AG04450 (cell line): ENCODE results near the gene TEKT2. TPM values are rescaled to one million over a fixed set of nuclear protein-coding genes. Genes with fewer than 3 reads are reported as not detected.

Experiments
- CTCF ChIA-PET: fragments of 300-600, 350-600 bp; formaldehyde crosslinking; extraction: SDS; loops from one replicate; lab custom pipeline; 2022; ENCODE audit warnings: antibody characterized with exemption, inconsistent platforms; lab: Charles Lee
- POLR2A ChIA-PET: fragments of 350-600 bp; formaldehyde crosslinking; extraction: SDS; loops from one replicate; lab custom pipeline; 2021; ENCODE audit warnings: antibody characterized with exemption, inconsistent platforms; lab: Yijun Ruan, JAX
- DNase-seq: peaks from one replicate; pipeline ENCODE4 v3.0.0-alpha.2; 2011; ENCODE audit warnings: low read depth, low spot score
- H3K27ac ChIP-seq: one replicate; pipeline ENCODE4 v1.5.1; 2012; ENCODE audit warnings: low read depth, low read length, control low read depth
- H3K27me3 ChIP-seq: one replicate; pipeline ENCODE4 v1.6.0; 2012; ENCODE audit warnings: low read length; ENCODE audit not compliant: control insufficient read depth, insufficient read depth
- H3K4me3 ChIP-seq: 2 replicates; pipeline ENCODE4 v1.5.1; 2011; ENCODE audit warnings: mild to moderate bottlenecking, low read depth, low read length, control low read depth
- H3K9me3 ChIP-seq: 2 replicates; pipeline ENCODE4 v1.5.1; 2012; ENCODE audit warnings: low read length; ENCODE audit not compliant: control insufficient read depth, insufficient read depth
- CTCF ChIP-seq: IDR thresholded peaks from 2 replicates; pipeline ENCODE4 v1.5.1; 2011; ENCODE audit warnings: low read depth, low read length, control low read depth, inconsistent platforms
- polyA plus RNA-seq: library from polyadenylated mRNA; depleted of rRNA; stranded (reverse); fragments of >200 nt; gene quantifications from 2 replicates; pipeline ENCODE4 v1.2.3, GENCODE V29; 2011

TEKT2 gene
- polyA plus RNA-seq, 1 experiment: 0.12 TPM

DNA sequence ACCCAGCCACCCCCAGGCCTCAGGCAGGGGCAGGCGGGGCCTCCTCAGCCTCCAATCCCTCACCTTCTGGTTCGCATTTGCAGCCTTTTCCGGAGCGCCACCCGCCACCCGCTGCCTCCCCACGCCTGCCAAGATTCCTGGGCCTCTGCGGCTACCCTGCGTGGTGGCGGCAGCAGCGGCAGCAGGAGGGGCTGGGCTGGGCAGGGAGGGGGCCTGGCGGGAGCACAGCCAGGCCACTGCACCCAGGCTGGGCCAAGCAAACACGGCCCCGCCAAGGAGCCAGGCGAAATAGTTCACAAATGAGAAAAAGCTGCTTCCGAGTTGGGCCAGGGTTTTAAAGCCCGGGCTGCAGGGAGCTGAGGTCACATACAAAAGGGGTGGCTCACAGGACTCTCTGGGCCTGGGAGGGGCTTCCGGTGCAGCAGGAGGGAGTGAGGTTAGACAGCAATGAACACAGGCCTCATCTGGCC is 31.3 kb downstream of the TEKT2 start:
- Histone ChIP-seq H3K9me3 (no peaks in the 10 kb centered on the region; the same call in 1 of the 2 replicates), H3K27ac (no peak overlapping the region), H3K27me3 (no peaks in the 10 kb centered on the region), H3K4me3 (no peak overlapping the region)
- POLR2A ChIA-PET: interaction anchor here (0.7 to 0.9 kb wide), 2 partner anchors 18 to 272 kb away, joined by 3 to 4 read pairs; no protein-coding TSS in a partner anchor
- CTCF ChIA-PET: interaction anchor here (0.8 to 6.4 kb wide), 5 partner anchors 15 to 171 kb away, joined by 3 to 44 read pairs (median 4); no protein-coding TSS in a partner anchor
- TF ChIP-seq CTCF: no peak
- DNase-seq: no peak

DNA sequence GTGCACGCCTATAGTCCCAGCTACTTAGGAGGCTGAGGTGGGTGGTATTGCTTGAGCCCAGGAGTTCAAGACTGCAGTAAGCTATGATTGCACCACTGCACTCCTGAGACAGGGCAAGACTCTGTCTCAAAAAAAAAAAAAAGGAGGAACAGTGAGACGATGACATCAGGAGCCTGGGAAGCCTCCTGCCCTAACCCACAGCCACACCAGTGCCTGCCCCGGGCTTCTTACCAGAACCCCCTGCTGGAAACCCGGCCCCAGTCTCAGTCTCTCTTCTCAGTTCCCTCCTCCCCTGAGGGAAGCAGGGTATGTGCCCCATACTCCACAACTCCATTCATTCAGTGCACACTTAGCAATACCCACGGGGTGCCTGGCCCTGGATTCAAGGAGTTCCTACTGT is 32.0 kb downstream of the TEKT2 start:
- DNase-seq: no peak
- Histone ChIP-seq H3K27ac (no peak overlapping the region), H3K27me3 (no peaks in the 10 kb centered on the region), H3K9me3 (no peaks in the 10 kb centered on the region; the same call in 1 of the 2 replicates), H3K4me3 (no peak overlapping the region)
- CTCF ChIA-PET: interaction anchor here (0.8 to 6.4 kb wide), 5 partner anchors 16 to 170 kb away, joined by 3 to 44 read pairs (median 4); no protein-coding TSS in a partner anchor
- no peak for TF ChIP-seq CTCF
- POLR2A ChIA-PET: interaction anchor here (0.7 kb wide), 1 partner anchor 271 kb away, joined by 3 read pairs; no protein-coding TSS in a partner anchor

- H3K27me3 ChIP-seq: no peaks in the 10 kb centered on the region
- H3K9me3 ChIP-seq: no peaks in the 10 kb centered on the region
- no peak overlapping the region for H3K27ac ChIP-seq
- no peak overlapping the region for H3K4me3 ChIP-seq
- no peak for TF ChIP-seq CTCF
- ChIA-PET CTCF (interaction anchor here (1.0 to 6.4 kb wide), 3 partner anchors 17 to 169 kb away, joined by 3 to 44 read pairs (median 4); no protein-coding TSS in a partner anchor), POLR2A (interaction anchor here (0.5 to 0.6 kb wide), 2 partner anchors 12 to 17 kb away, joined by 3 to 4 read pairs; no protein-coding TSS in a partner anchor)
- no peak for DNase-seq
These were observed 33.0 kb downstream of the TEKT2 start for GRCh38 chr1:36116901-36117300.

- CTCF ChIA-PET: interaction anchor here (1.0 to 6.4 kb wide), 4 partner anchors 16 to 167 kb away, joined by 3 to 44 read pairs (median 4); no protein-coding TSS in a partner anchor
- H3K4me3 ChIP-seq: no peak overlapping the region
- POLR2A ChIA-PET: interaction anchor here (0.8 to 1.0 kb wide), 3 partner anchors 10 to 266 kb away, joined by 3 to 5 read pairs (median 3); partner anchors contain the start of gene TRAPPC3
- no peak for TF ChIP-seq CTCF
- no peaks in the 10 kb centered on the region for H3K9me3 ChIP-seq
- H3K27me3 ChIP-seq: peaks cover 4% of the 10 kb centered on the region
- no peak overlapping the region for H3K27ac ChIP-seq
- DNase-seq: no peak
These were observed 34.7 kb downstream of the TEKT2 start for GRCh38 chr1:36118447-36119204.
